ENCODE measurements around the gene ANXA4. TPM values are rescaled to one million over a fixed set of nuclear protein-coding genes. Genes with fewer than 3 reads are reported as not detected.

Gene ANXA4
- total and polyA plus RNA-seq, 2 of the 13 experiments (the other 11 are each of a cell fraction or from before 2014, with no cell fraction given) = 155 to 168 TPM

DNA sequence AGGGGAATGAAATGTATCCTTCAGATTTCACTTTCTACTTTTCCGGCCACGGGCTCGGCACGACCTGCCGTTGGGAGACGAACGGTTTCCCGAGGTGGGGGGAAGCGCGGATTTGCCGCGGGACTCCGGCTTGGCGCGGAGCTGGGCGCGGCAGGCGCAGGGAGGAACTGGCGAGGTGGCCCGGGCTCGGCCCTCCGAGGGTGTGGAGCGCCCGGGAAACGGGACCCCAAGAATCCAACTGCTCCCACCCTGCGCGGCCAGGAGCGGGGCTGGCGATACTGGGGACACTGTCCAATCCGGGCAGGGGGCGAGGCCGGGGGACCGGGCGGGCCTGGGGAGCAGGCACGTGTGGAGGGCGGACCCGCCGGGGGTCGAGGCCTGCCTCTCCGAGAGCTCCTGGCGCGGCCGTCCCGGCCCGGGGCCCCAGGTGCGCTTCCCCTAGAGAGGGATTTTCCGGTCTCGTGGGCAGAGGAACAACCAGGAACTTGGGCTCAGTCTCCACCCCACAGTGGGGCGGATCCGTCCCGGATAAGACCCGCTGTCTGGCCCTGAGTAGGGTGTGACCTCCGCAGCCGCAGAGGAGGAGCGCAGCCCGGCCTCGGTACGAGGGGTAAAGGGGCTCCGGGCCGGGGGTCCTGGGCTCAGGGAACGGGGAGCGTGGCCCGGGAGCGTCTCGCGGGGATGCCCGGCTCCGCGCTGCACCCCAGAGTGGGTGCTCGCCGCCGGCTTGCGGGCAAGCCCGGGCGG lies at the start of gene ANXA4 (continued):
- TF ChIP-seq, protein P1, sequence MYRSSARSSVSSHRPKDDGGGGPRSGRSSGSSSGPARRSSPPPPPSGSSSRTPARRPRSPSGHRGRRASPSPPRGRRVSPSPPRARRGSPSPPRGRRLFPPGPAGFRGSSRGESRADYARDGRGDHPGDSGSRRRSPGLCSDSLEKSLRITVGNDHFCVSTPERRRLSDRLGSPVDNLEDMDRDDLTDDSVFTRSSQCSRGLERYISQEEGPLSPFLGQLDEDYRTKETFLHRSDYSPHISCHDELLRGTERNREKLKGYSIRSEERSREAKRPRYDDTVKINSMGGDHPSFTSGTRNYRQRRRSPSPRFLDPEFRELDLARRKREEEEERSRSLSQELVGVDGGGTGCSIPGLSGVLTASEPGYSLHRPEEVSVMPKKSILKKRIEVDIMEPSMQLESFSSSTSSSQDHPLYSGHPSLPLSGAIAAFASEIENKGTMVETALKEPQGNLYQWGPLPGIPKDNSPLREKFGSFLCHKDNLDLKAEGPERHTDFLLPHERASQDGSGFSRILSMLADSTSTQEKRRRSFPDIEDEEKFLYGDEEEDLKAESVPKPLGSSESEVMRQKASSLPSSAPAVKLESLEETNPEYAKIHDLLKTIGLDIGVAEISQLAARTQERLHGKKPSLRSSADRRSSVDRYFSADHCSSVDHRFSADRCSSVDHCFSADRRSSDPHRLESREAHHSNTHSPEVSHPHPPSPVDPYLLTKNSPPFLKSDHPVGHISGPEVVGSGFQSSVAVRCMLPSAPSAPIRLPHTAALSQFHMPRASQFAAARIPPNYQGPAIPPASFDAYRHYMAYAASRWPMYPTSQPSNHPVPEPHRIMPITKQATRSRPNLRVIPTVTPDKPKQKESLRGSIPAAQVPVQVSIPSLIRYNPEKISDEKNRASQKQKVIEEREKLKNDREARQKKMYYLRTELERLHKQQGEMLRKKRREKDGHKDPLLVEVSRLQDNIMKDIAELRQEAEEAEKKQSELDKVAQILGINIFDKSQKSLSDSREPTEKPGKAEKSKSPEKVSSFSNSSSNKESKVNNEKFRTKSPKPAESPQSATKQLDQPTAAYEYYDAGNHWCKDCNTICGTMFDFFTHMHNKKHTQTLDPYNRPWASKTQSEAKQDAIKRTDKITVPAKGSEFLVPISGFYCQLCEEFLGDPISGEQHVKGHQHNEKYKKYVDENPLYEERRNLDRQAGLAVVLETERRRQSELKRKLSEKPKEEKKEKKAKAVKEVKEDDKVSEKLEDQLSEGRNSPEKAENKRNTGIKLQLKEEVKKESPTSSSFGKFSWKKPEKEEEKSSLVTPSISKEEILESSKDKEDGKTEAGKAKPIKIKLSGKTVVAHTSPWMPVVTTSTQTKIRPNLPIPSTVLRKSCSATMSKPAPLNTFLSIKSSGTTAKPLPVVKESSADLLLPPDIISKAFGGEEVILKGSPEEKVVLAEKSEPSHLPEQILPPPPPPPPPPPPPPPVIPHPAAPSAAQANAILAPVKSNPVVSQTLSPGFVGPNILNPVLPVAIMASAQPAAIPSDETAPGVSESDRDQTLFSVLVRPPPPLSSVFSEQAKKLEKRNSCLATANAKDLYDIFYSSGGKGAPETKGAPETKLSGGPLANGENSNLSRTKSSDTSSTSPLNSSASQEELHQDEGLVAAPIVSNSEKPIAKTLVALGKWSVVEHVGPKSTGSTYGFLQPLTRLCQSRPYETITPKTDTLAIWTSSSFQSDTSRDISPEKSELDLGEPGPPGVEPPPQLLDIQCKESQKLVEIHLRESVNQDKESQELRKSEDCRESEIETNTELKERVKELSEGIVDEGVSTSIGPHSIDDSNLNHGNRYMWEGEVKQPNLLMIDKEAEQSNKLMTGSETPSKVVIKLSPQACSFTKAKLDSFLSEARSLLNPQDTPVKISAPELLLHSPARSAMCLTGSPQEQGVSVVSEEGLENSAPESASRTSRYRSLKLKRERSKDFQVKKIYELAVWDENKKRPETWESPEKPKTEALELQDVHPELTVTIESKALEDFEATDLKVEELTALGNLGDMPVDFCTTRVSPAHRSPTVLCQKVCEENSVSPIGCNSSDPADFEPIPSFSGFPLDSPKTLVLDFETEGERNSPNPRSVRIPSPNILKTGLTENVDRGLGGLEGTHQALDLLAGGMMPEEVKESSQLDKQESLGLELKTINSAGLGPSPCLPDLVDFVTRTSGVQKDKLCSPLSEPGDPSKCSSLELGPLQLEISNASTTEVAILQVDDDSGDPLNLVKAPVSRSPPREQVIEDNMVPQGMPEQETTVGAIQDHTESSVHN (CRISPR knock-in tag; IDR thresholded peaks at IDR 0.05) = no peak
- TF ChIP-seq NFKBIZ (CRISPR knock-in tag; IDR thresholded peaks at IDR 0.05) = no peak
- TF ChIP-seq, protein P2, sequence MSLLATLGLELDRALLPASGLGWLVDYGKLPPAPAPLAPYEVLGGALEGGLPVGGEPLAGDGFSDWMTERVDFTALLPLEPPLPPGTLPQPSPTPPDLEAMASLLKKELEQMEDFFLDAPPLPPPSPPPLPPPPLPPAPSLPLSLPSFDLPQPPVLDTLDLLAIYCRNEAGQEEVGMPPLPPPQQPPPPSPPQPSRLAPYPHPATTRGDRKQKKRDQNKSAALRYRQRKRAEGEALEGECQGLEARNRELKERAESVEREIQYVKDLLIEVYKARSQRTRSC (CRISPR knock-in tag; IDR thresholded peaks at IDR 0.05; ENCODE audit: low read depth) = peak; percentile 56; the same call in 1 of the 2 replicates
- TF ChIP-seq ZKSCAN5 (CRISPR knock-in tag; IDR thresholded peaks at IDR 0.05) = 0 out of 2 replicates have a peak, but pooled peaks have one; percentile 33
- TF ChIP-seq ZBTB21 (CRISPR knock-in tag; IDR thresholded peaks at IDR 0.05) = no peak
- no peak for TF ChIP-seq CREM (IDR thresholded peaks at IDR 0.05)
- no peak for TF ChIP-seq CREM (CRISPR knock-in tag; IDR thresholded peaks at IDR 0.05)
- TF ChIP-seq FLYWCH1 (CRISPR knock-in tag; IDR thresholded peaks at IDR 0.05) = no peak
- TF ChIP-seq RBM39 (IDR thresholded peaks at IDR 0.05; ENCODE audit: low read depth, low read length, poor library complexity, severe bottlenecking) = peak; percentile 97
- TF ChIP-seq, protein P3, sequence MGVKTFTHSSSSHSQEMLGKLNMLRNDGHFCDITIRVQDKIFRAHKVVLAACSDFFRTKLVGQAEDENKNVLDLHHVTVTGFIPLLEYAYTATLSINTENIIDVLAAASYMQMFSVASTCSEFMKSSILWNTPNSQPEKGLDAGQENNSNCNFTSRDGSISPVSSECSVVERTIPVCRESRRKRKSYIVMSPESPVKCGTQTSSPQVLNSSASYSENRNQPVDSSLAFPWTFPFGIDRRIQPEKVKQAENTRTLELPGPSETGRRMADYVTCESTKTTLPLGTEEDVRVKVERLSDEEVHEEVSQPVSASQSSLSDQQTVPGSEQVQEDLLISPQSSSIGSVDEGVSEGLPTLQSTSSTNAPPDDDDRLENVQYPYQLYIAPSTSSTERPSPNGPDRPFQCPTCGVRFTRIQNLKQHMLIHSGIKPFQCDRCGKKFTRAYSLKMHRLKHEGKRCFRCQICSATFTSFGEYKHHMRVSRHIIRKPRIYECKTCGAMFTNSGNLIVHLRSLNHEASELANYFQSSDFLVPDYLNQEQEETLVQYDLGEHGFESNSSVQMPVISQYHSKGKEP (CRISPR knock-in tag; IDR thresholded peaks at IDR 0.05) = no peak
- TF ChIP-seq ZNF235 (CRISPR knock-in tag; IDR thresholded peaks at IDR 0.05; ENCODE audit: borderline replicate concordance) = peak; percentile 65; the same call in 1 of the 2 replicates
- peak; percentile 72 for TF ChIP-seq RBM22 (optimal IDR thresholded peaks at IDR 0.05; ENCODE audit: low read length)
- peak; percentile 68; the same call in 1 of the 2 replicates for TF ChIP-seq ZBTB25 (CRISPR knock-in tag; IDR thresholded peaks at IDR 0.05)
- no peak for TF ChIP-seq ZNF24 (IDR thresholded peaks at IDR 0.05)
- peak; percentile 92 for TF ChIP-seq SAP130 (CRISPR knock-in tag; IDR thresholded peaks at IDR 0.05; ENCODE audit: low read depth)
- TF ChIP-seq GMEB2 (CRISPR knock-in tag; IDR thresholded peaks at IDR 0.05; ENCODE audit: low read depth) = no peak
- no peak for TF ChIP-seq ZNF264 (CRISPR knock-in tag; IDR thresholded peaks at IDR 0.05)

Measured in HepG2 (cell line).